ENCODE results near the gene CNBD2.
"Not testable (repeated sequence)": the region's sequence is repeated elsewhere in the genome, so short reads cannot be mapped to it uniquely, and the experiment has no call there.

Gene CNBD2

GRCh38 chr20:36060676-36061075 lies 92.3 kb downstream of the CNBD2 start:
- no peak for DNase-seq (ENCODE audit: extremely low read depth in 1 of 2, low read depth in 1 of 2)

- DNase-seq (ENCODE audit: extremely low read depth in 1 of 2, low read depth in 1 of 2) = no peak
Measured at GRCh38 chr20:36061754-36062153, 93.4 kb downstream of the CNBD2 start.

GRCh38 chr20:36062799-36063198 lies 94.4 kb downstream of the CNBD2 start:
- DNase-seq (ENCODE audit: extremely low read depth in 1 of 2, low read depth in 1 of 2) = no peak

GRCh38 chr20:36063916-36064657 lies 95.7 kb downstream of the CNBD2 start:
- no peak for DNase-seq (ENCODE audit: extremely low read depth in 1 of 2, low read depth in 1 of 2)

- DNase-seq (ENCODE audit: extremely low read depth in 1 of 2, low read depth in 1 of 2) = peak; percentile 74 to 92
Measured at GRCh38 chr20:36064658-36065426, 96.5 kb downstream of the CNBD2 start.

- no peak for DNase-seq (ENCODE audit: extremely low read depth in 1 of 2, low read depth in 1 of 2)
Measured at GRCh38 chr20:36065427-36065998, 97.1 kb downstream of the CNBD2 start.

- DNase-seq (ENCODE audit: extremely low read depth in 1 of 2, low read depth in 1 of 2) = no peak
Measured at GRCh38 chr20:36066777-36067176, 98.4 kb downstream of the CNBD2 start.

- DNase-seq (ENCODE audit: extremely low read depth in 1 of 2, low read depth in 1 of 2) = not testable (repeated sequence)
Measured at GRCh38 chr20:36068526-36068925, 100.1 kb downstream of the CNBD2 start.

- no peak for DNase-seq (ENCODE audit: extremely low read depth in 1 of 2, low read depth in 1 of 2)
Measured at GRCh38 chr20:36070451-36070850, 102.1 kb downstream of the CNBD2 start.

DNA sequence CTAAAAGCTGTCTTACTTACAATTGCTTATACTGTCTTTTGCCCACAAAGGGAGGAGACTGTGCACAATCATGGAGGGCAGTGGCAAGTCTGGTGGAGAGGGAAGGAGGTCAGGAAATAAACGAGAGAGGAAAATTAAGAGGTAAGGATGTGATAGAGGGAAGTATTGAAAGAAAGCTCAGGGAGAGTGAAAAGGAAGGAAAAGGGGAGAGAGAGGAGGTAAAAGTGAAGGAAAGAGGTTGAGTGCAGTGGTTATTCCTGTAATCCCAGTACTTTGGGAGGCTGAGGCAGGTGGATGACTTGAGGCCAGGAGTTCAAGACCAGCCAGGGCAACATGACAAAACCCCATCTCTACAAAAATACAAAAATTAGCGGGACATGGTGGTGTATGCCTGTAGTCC lies 103.5 kb downstream of the CNBD2 start:
- DNase-seq (ENCODE audit: extremely low read depth in 1 of 2, low read depth in 1 of 2) = no peak

DNA sequence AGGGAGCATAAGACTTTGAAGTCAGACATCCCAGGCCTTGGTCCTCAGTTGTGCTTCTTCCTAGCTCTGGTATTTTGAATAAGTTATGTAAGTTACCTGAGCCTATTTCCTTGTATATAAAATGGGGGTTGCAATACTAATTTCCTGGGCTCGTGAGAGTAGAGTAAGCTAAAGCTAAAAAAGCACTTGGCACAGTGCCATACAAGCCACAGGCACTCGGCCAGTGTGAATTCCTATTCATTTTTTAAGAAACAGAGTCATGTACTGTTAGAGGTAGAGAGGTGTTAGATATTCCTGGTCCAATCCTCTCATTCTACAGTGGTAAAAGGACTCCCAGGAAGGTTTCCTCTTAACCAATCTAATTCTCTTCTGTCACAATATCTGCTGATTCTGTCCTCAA lies 106.6 kb downstream of the CNBD2 start:
- no peak for DNase-seq (ENCODE audit: extremely low read depth in 1 of 2, low read depth in 1 of 2)

DNA sequence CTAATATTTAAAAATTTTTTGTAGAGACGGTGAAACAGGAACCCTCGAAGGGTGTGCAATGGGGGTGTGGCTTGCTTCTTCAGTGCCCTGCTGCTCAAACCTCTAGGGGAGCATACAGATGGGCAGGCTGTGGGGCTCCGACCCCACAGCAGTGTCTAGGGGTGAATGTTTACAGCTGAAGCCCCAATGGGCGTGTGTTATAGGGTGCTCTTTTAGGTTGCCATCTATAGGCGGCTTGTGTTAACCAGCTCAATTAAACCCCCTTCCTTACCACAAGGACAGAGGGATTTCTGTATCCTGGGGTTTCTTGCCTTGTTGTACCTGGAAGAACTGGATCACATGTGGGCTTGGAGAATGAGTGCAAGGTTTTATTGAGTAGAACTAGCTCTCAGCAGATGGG lies 109.4 kb downstream of the CNBD2 start:
- DNase-seq (ENCODE audit: extremely low read depth in 1 of 2, low read depth in 1 of 2) = not testable (repeated sequence)

DNA sequence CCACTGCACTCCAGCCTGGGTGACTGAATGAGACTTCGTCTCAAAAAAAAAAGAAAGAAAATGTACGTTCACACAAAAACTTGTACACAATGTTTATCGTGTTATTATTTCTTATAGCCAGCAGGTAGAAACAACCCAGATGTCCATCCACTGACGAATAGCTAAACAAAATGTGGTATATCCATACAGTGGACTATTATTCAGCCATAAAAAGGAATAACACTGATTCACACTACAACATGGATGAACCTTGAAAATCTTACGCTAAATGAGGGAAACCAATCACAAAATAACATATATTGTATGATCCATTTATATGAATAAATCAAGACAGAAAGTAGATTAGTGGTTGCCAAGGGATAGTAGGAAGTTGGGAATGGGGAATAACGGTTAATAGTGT lies 111.1 kb downstream of the CNBD2 start:
- DNase-seq (ENCODE audit: extremely low read depth in 1 of 2, low read depth in 1 of 2) = no peak

GRCh38 chr20:36079984-36080383 lies 111.6 kb downstream of the CNBD2 start:
- DNase-seq (ENCODE audit: extremely low read depth in 1 of 2, low read depth in 1 of 2) = not testable (repeated sequence)

All from activated CD8-positive, alpha-beta memory T cell treated with anti-CD3 and anti-CD28 coated beads for 1 hour (primary cell).